H1 (cell line): Measurements from ENCODE around the gene KMT5C. TPM values are rescaled to one million over a fixed set of nuclear protein-coding genes. Genes with fewer than 3 reads are reported as not detected.

Source experiments
- CBX5 ChIP-seq: fragments of 300-800, 300-1000 bp; sonication (generic); IDR thresholded peaks from 2 replicates; pipeline ENCODE4 v1.7.1; 2016; ENCODE audit warnings: antibody characterized with exemption, low read length, low read depth
- CTBP2 ChIP-seq: IDR thresholded peaks from 2 replicates; pipeline ENCODE4 v1.7.0; 2011; ENCODE audit warnings: borderline replicate concordance, mild to moderate bottlenecking, moderate library complexity, mixed read lengths, low read length; ENCODE audit not compliant: insufficient read depth, insufficient read length
- EGR1 ChIP-seq: IDR thresholded peaks from 2 replicates; pipeline ENCODE4 v1.6.1; 2011; ENCODE audit warnings: low read depth, low read length, borderline replicate concordance
- GABPA ChIP-seq: IDR thresholded peaks from 2 replicates; pipeline ENCODE4 v1.6.1; 2011; ENCODE audit warnings: mild to moderate bottlenecking, low read length, moderate library complexity, borderline replicate concordance; ENCODE audit not compliant: insufficient read depth
- HDAC2 ChIP-seq, 2 experiments: fragments of 300-600 bp in 1 of 2; sonication (generic) in 1 of 2; IDR thresholded peaks; 2 replicates each; pipeline ENCODE4 v1.6.1; 2011 to 2012; ENCODE audit warnings: low read depth in 2 of 2, low read length in 2 of 2, mild to moderate bottlenecking in 2 of 2, moderate library complexity in 2 of 2, borderline replicate concordance in 1 of 2, inconsistent platforms in 1 of 2
- HDAC6 ChIP-seq: IDR thresholded peaks from one replicate; pipeline ENCODE4 v1.7.1; 2012; ENCODE audit warnings: low read depth, mild to moderate bottlenecking, inconsistent platforms, low read length, moderate library complexity
- KDM5A ChIP-seq: fragments of 200-600 bp; IDR thresholded peaks from 2 replicates; pipeline ENCODE4 v1.7.1; 2012; ENCODE audit warnings: mild to moderate bottlenecking, low read length, inconsistent platforms, mixed read lengths
- SP1 ChIP-seq: IDR thresholded peaks from 2 replicates; pipeline ENCODE4 v1.6.1; 2011; ENCODE audit warnings: low read depth, low read length
- polyA plus RNA-seq, 7 experiments: library from polyadenylated mRNA; depleted of rRNA in 3 of 7; stranded (reverse) in 5 of 7; unstranded in 2 of 7; fragments of >200 nt in 5 of 7; fragments of 200-250 nt in 2 of 7; gene quantifications; 1 replicate in 5 of 7; 2 replicates in 1 of 7; 4 replicates in 1 of 7; pipeline versions ENCODE4 v1.2.1 to v1.2.3, GENCODE V29; 2011 to 2013; ENCODE audit warnings: missing spikeins in 2 of 7, mixed read lengths in 2 of 7
- total RNA-seq: library from RNA; stranded (reverse); fragmentation: NEBNext Ultra II Directional; extraction: Animal tissue kit (Norgen Biotek cat#: 25700); gene quantifications from 2 replicates; pipeline ENCODE4 v1.2.1, GENCODE V29; 2021

The KMT5C gene
- total and polyA plus RNA-seq, 2 of the 8 experiments (the other 6 are each of a cell fraction or from before 2014, with no cell fraction given) = 24.9 to 31.5 TPM

DNA sequence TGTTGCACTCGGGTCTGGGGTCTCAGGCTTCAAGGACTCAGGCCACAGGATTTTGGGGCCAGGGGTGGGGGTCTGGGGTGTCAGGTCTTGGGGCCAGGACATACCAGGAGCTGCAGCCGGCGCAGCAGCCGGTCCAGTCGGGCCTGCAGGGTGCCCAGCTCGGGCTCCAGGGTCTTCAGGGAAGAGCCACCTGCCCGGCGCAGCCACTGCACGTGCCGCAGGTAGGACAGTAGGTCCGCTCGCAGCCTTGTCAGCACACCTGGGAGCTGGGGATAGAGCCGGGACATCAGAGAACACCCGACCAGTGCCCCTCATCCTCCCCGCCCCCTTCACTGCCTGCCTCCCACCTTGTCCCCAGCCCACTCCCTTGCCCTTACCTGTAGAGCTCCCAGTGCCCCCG, 28.4 kb downstream of the KMT5C start (continued):
- TF ChIP-seq CTBP2 = no peak
- TF ChIP-seq EGR1 = no peak
- TF ChIP-seq HDAC2 (IDR thresholded peaks at IDR 0.05; ENCODE audit: borderline replicate concordance in 1 of 2, low read depth in 2 of 2, low read length in 2 of 2) = no peak
- TF ChIP-seq CBX5 = no peak
- TF ChIP-seq SP1 = no peak
- no peak for TF ChIP-seq GABPA
- TF ChIP-seq HDAC6 = no peak
- no peak for TF ChIP-seq KDM5A
